Natural killer cell (primary cell): ENCODE data around the gene ST6GAL1. TPM values are rescaled to one million over a fixed set of nuclear protein-coding genes. Genes with fewer than 3 reads are reported as not detected.

ENCODE experiments used
- ATAC-seq, 3 donors: fragments of 150-1000 bp in 2 of 3; fragments of 200-7000 bp in 1 of 3; cut with Tn5 transposase; 1 replicate in 1 of 3; 2 replicates in 2 of 3; pipeline ENCODE4 v1.10.0; 2021; ENCODE audit warnings: mild to moderate bottlenecking in 2 of 3, moderate library complexity in 2 of 3
- DNase-seq, 2 donors: peaks; one replicate each; pipeline versions ENCODE4 v3.0.0 to v3.0.0-alpha.2; 2013 to 2021; ENCODE audit warnings: mixed read lengths in 1 of 2
- H3K27ac ChIP-seq: one replicate; pipeline ENCODE4 v1.5.1; 2013; ENCODE audit warnings: mild to moderate bottlenecking, low read length
- H3K27me3 ChIP-seq: one replicate; pipeline ENCODE4 v1.6.1; 2013; ENCODE audit warnings: low read length; ENCODE audit not compliant: control insufficient read depth, insufficient read depth
- H3K36me3 ChIP-seq: one replicate; pipeline ENCODE4 v1.6.1; 2013; ENCODE audit warnings: low read length; ENCODE audit not compliant: control insufficient read depth, insufficient read depth
- H3K4me1 ChIP-seq: one replicate; pipeline ENCODE4 v1.6.1; 2013; ENCODE audit warnings: low read length; ENCODE audit not compliant: control insufficient read depth, insufficient read depth
- H3K4me3 ChIP-seq: one replicate; pipeline ENCODE4 v1.5.1; 2013; ENCODE audit warnings: low read length
- H3K9me3 ChIP-seq: one replicate; pipeline ENCODE4 v1.6.1; 2013; ENCODE audit warnings: low read length; ENCODE audit not compliant: control insufficient read depth, insufficient read depth
- H3K27ac Mint-ChIP-seq, 2 donors: one replicate each; pipeline ENCODE4 v1.8.0; 2022; ENCODE audit warnings: mild to moderate bottlenecking in 2 of 2, mixed read lengths in 2 of 2, moderate library complexity in 1 of 2
- H3K27me3 Mint-ChIP-seq, 2 donors: one replicate each; pipeline ENCODE4 v1.8.0; 2022; ENCODE audit warnings: low read depth in 2 of 2, mixed read lengths in 2 of 2
- H3K36me3 Mint-ChIP-seq: one replicate; pipeline ENCODE4 v1.8.0; 2022; ENCODE audit warnings: mixed read lengths
- H3K4me1 Mint-ChIP-seq, 2 donors: one replicate each; pipeline ENCODE4 v1.8.0; 2022; ENCODE audit warnings: mixed read lengths in 2 of 2
- H3K4me3 Mint-ChIP-seq: one replicate; pipeline ENCODE4 v1.8.0; 2022; ENCODE audit warnings: mild to moderate bottlenecking, moderate library complexity, mixed read lengths
- H3K9me3 Mint-ChIP-seq, 2 donors: one replicate each; pipeline ENCODE4 v1.8.0; 2022; ENCODE audit warnings: mixed read lengths in 2 of 2
- WGBS: methylation state at CpG from one replicate; pipeline ENCODE4 v1.1.7; 2013; ENCODE audit warnings: missing lambda C conversion rate; ENCODE audit not compliant: insufficient coverage; 5-methylcytosine and 5-hydroxymethylcytosine counted together
- intact Hi-C: fragments of 100-400 bp; cut with micrococcal nuclease; formaldehyde crosslinking; loops from one replicate; pipeline ENCODE4 v1.14.2; 2022
- total RNA-seq, 4 donors: library from RNA; stranded (reverse); fragments of 120-200 nt in 1 of 4; gene quantifications; one replicate each; pipeline versions ENCODE4 v1.2.3 to v1.2.4, GENCODE V29; 2013 to 2022
- TF ChIP-seq, protein P1 (sequence below): fragments of 200-600 bp; IDR thresholded peaks from one replicate; pipeline ENCODE4 v1.8.0; 2022; ENCODE audit warnings: antibody characterized with exemption

Gene ST6GAL1
- total RNA-seq, 3 donors from 2014 or later (not counting 1 experiment from before 2014, with no cell fraction given) = 121 to 182 (median 146) TPM

DNA sequence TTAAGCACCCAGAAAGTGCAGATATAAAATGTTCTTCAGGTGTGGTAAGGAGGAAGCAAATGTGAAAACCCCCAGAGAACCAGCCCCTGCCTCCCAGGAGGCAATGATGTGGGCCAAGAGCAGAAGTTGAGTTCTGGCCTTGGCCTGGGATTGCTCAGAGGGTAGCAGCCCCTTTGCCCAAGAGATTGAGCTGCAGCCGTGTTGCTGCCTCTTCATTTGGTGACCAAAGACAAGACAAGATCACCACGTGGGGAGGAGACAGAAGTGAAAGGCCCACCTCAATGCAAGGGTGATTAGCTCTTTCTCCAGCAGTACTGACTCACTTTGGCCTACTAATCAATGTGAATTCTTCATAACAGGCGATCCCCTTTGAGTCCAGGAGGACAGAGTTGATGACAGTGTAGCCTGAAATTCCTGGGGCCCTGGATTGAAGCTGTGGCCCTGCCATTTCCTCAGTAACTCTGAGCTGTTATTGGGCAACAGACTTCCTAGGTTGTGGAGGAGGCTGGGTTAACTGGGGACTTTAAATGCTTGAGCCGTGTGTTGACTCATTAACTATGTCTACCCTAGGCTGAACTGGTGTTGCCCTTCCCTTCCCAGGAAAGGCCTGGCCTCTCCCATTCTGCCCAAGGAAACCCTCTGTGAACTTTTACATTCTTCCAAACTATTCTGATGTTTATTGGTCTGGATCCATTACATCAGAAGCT, 86.5 kb downstream of the ST6GAL1 start:
- no peaks in the 10 kb centered on the region for H3K9me3 Mint-ChIP-seq
- intact Hi-C loops = no loop called here
- H3K36me3 ChIP-seq = peaks cover 16% of the 10 kb centered on the region
- no peak overlapping the region for H3K4me3 ChIP-seq
- H3K27ac ChIP-seq = peak overlapping the region; percentile 69
- TF ChIP-seq, protein P1, sequence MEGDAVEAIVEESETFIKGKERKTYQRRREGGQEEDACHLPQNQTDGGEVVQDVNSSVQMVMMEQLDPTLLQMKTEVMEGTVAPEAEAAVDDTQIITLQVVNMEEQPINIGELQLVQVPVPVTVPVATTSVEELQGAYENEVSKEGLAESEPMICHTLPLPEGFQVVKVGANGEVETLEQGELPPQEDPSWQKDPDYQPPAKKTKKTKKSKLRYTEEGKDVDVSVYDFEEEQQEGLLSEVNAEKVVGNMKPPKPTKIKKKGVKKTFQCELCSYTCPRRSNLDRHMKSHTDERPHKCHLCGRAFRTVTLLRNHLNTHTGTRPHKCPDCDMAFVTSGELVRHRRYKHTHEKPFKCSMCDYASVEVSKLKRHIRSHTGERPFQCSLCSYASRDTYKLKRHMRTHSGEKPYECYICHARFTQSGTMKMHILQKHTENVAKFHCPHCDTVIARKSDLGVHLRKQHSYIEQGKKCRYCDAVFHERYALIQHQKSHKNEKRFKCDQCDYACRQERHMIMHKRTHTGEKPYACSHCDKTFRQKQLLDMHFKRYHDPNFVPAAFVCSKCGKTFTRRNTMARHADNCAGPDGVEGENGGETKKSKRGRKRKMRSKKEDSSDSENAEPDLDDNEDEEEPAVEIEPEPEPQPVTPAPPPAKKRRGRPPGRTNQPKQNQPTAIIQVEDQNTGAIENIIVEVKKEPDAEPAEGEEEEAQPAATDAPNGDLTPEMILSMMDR = no peak
- H3K27me3 ChIP-seq = no peaks in the 10 kb centered on the region
- peaks cover 67% of the 10 kb centered on the region for H3K4me1 ChIP-seq
- no peaks in the 10 kb centered on the region for H3K36me3 Mint-ChIP-seq
- no peak overlapping the region for H3K4me3 Mint-ChIP-seq
- H3K27me3 Mint-ChIP-seq = no peaks in the 10 kb centered on the region
- H3K27ac Mint-ChIP-seq = peak overlapping the region; percentile 73 to 76
- no peak for DNase-seq
- no peak for ATAC-seq
- WGBS = 69% methylated on average over 4 of the region's 4 CpGs
- peaks cover 55 to 74% of the 10 kb centered on the region in 2 donors for H3K4me1 Mint-ChIP-seq
- no peaks in the 10 kb centered on the region for H3K9me3 ChIP-seq

DNA sequence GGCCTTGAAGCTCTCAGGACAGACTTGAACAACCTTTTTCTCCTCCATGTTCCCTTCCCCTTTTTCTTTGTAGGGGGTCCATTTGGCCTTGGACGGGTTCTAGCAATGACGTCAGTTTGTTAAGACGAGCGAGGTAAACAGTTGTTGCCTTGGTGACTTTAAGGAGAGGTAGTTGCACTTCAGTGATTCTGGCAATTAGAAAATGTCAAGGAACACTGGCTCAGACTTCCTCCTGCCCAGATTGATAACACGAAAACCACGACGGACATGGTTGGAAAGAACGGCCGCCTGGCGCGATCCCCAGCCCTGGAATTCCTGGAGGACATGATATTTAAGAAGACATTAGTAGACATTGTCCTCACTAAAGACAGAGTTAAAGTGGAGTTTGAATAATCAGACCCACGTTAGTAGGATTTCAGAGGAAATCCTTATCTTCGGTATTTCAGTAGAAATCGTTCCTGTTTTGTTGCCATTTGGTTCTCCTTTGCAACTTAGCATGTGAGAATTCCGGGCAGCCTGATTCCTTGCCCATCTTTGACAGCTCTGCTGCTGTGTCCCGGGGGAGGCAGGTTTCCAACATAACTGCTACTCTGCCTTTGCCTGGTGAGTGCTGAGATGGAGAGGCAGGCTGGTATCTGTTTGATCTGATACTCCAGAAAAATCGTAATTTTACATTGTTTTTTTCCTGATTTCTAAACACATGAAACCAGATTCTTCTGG, 87.3 kb downstream of the ST6GAL1 start:
- Histone ChIP-seq H3K27me3 (no peaks in the 10 kb centered on the region), H3K9me3 (no peaks in the 10 kb centered on the region), H3K4me3 (no peak overlapping the region), H3K36me3 (peaks cover 15% of the 10 kb centered on the region), H3K27ac (peak overlapping the region; percentile 69), H3K4me1 (peaks cover 61% of the 10 kb centered on the region)
- DNase-seq = no peak
- Mint-ChIP-seq H3K4me3 (no peak overlapping the region), H3K4me1 (peaks cover 57 to 74% of the 10 kb centered on the region in 2 donors), H3K9me3 (no peaks in the 10 kb centered on the region), H3K36me3 (no peaks in the 10 kb centered on the region), H3K27me3 (no peaks in the 10 kb centered on the region), H3K27ac (peak overlapping the region in 1 of 2 donors; percentile 38)
- intact Hi-C loops = no loop called here
- no peak for ATAC-seq
- 87% methylated on average over 16 of the region's 17 CpGs for WGBS
- TF ChIP-seq, protein P1 = no peak

GRCh38 chr3:187019542-187020072, 89.3 kb downstream of the ST6GAL1 start:
- intact Hi-C loops = no loop called here
- WGBS = over 99% methylated on average over 4 of the region's 4 CpGs

More at GRCh38 chr3:187019542-187020072, 89.3 kb downstream of the ST6GAL1 start:
- Mint-ChIP-seq H3K9me3 (no peaks in the 10 kb centered on the region), H3K27ac (peak overlapping the region; percentile 18 to 50), H3K4me3 (no peak overlapping the region), H3K36me3 (no peaks in the 10 kb centered on the region), H3K27me3 (no peaks in the 10 kb centered on the region), H3K4me1 (peaks cover 47 to 68% of the 10 kb centered on the region in 2 donors)
- TF ChIP-seq, protein P1 = no peak
- peaks cover 51% of the 10 kb centered on the region for H3K4me1 ChIP-seq
- no peak for DNase-seq
- H3K36me3 ChIP-seq = peaks cover 6% of the 10 kb centered on the region
- no peak overlapping the region for H3K4me3 ChIP-seq
- H3K27ac ChIP-seq = peak overlapping the region; percentile 5
- peaks cover 2% of the 10 kb centered on the region for H3K9me3 ChIP-seq
- H3K27me3 ChIP-seq = no peaks in the 10 kb centered on the region
- no peak for ATAC-seq
